OCI-LY7 (cell line): ENCODE data around the gene CTNNAL1. TPM values are rescaled to one million over a fixed set of nuclear protein-coding genes. Genes with fewer than 3 reads are reported as not detected.

Source experiments
- BruUV-seq: library from RNA; stranded (reverse); fragments of 400-500 nt; replicated peaks from 2 replicates; lab custom pipeline; 2021; lab: Mats Ljungman, UMichigan
- CTCF ChIA-PET: fragments of 300-600 bp; sonication (Branson Sonifier 250); formaldehyde crosslinking; loops from one replicate; lab custom pipeline; 2022; ENCODE audit warnings: antibody characterized with exemption; ENCODE audit not compliant: unreplicated experiment; lab: Charles Lee
- POLR2A ChIA-PET: fragments of 300-600 bp; sonication (Branson Sonifier 250); formaldehyde crosslinking; loops from one replicate; lab custom pipeline; 2022; ENCODE audit warnings: antibody characterized with exemption; lab: Charles Lee
- DNase-seq: peaks from one replicate; pipeline ENCODE4 v3.0.0-alpha.2; 2015; ENCODE audit warnings: low spot score
- H2AFZ ChIP-seq: fragments of 200-600 bp; sonication (generic), shearing (Covaris generic); 2 replicates; pipeline ENCODE4 v1.6.1; 2014; ENCODE audit warnings: mild to moderate bottlenecking, antibody characterized with exemption, low read length, moderate library complexity
- H3K27ac ChIP-seq: fragments of 200-600 bp; sonication (generic); 2 replicates; pipeline ENCODE4 v1.5.1; 2014; ENCODE audit warnings: mixed run types, low read depth, mild to moderate bottlenecking, moderate library complexity, low read length, inconsistent platforms; ENCODE audit not compliant: poor library complexity, severe bottlenecking
- H3K36me3 ChIP-seq: fragments of 200-600 bp; sonication (generic); 2 replicates; pipeline ENCODE4 v1.6.1; 2014; ENCODE audit warnings: mild to moderate bottlenecking, antibody characterized with exemption, low read length, moderate library complexity, mixed read lengths; ENCODE audit not compliant: insufficient read depth
- H3K4me1 ChIP-seq: fragments of 200-600 bp; sonication (generic); 2 replicates; pipeline ENCODE4 v1.5.1; 2014; ENCODE audit warnings: mild to moderate bottlenecking, low read length; ENCODE audit not compliant: insufficient read depth, poor library complexity, severe bottlenecking
- H3K4me2 ChIP-seq: fragments of 200-600 bp; sonication (generic); 2 replicates; pipeline ENCODE4 v1.6.1; 2014; ENCODE audit warnings: mild to moderate bottlenecking, low read length
- H3K4me3 ChIP-seq: fragments of 200-600 bp; sonication (generic); 2 replicates; pipeline ENCODE4 v1.5.1; 2014; ENCODE audit warnings: mild to moderate bottlenecking, low read depth, low read length; ENCODE audit not compliant: poor library complexity, severe bottlenecking
- H3K79me2 ChIP-seq: fragments of 200-600 bp; sonication (generic); 2 replicates; pipeline ENCODE4 v1.6.1; 2016; ENCODE audit warnings: low read depth, mild to moderate bottlenecking, low read length, moderate library complexity, mixed read lengths; ENCODE audit not compliant: insufficient read depth
- H3K9me2 ChIP-seq: fragments of 200-600 bp; sonication (generic); 2 replicates; pipeline ENCODE4 v1.6.1; 2016; ENCODE audit warnings: mild to moderate bottlenecking, low read length, mixed read lengths; ENCODE audit not compliant: insufficient read depth
- H3K9me3 ChIP-seq: fragments of 200-600 bp; sonication (generic); 2 replicates; pipeline ENCODE4 v1.6.1; 2014; ENCODE audit warnings: mild to moderate bottlenecking, mixed run types, low read length, mixed read lengths
- H4K20me1 ChIP-seq: fragments of 200-600 bp; sonication (generic); 2 replicates; pipeline ENCODE4 v1.6.1; 2014; ENCODE audit warnings: mild to moderate bottlenecking, antibody characterized with exemption, low read length, moderate library complexity, mixed read lengths; ENCODE audit not compliant: insufficient read depth
- CTCF ChIP-seq: fragments of 200-600 bp; sonication (generic); conservative IDR thresholded peaks from 2 replicates; pipeline ENCODE4 v1.5.1; 2014; ENCODE audit warnings: mild to moderate bottlenecking, antibody characterized with exemption, low read length, moderate library complexity, mixed read lengths
- EZH2phosphoT487 ChIP-seq: fragments of 200-600 bp; sonication (generic); IDR thresholded peaks from 2 replicates; pipeline ENCODE4 v1.6.1; 2018; ENCODE audit warnings: low read depth, borderline replicate concordance, mild to moderate bottlenecking, mixed run types, antibody characterized with exemption, low read length, moderate library complexity, mixed read lengths
- intact Hi-C: fragments of 100-400 bp; cut with micrococcal nuclease; formaldehyde crosslinking; loops from one replicate; pipeline ENCODE4 v1.10.0; 2022; ENCODE audit not compliant: unreplicated experiment
- total RNA-seq, 2 experiments: library from RNA; depleted of rRNA in 1 of 2; stranded (reverse); fragments of >200 nt in 1 of 2; shearing (Covaris generic) in 1 of 2; gene quantifications; 2 replicates each; pipeline ENCODE4 v1.2.3, GENCODE V29; 2014 to 2022

Gene CTNNAL1
- total RNA-seq, 2 experiments from 2014 or later: 32.0 to 35.3 TPM

GRCh38 chr9:109003116-109003515 lies 10.2 kb downstream of the CTNNAL1 start:
- Histone ChIP-seq H3K79me2 (no peaks in the 10 kb centered on the region), H3K4me2 (no peak overlapping the region), H3K9me2 (no peaks in the 10 kb centered on the region), H2AFZ (no peak overlapping the region), H3K4me3 (no peak overlapping the region), H3K36me3 (peaks cover 6% of the 10 kb centered on the region), H3K4me1 (no peaks in the 10 kb centered on the region), H3K27ac (no peak overlapping the region), H3K9me3 (peaks cover 14% of the 10 kb centered on the region), H4K20me1 (no peaks in the 10 kb centered on the region)
- ChIA-PET CTCF (no interaction called here), POLR2A (interaction anchor here (1.0 kb wide), 1 partner anchor 18 kb away, joined by 3 read pairs; no protein-coding TSS in a partner anchor)
- DNase-seq: no peak
- intact Hi-C loops: no loop called here
- no TSS peak for BruUV-seq
- no peak for TF ChIP-seq CTCF
- no peak for TF ChIP-seq EZH2phosphoT487

GRCh38 chr9:109002141-109002540 lies 11.2 kb downstream of the CTNNAL1 start:
- ChIA-PET CTCF (no interaction called here), POLR2A (no interaction called here)
- H4K20me1 ChIP-seq: no peaks in the 10 kb centered on the region
- no peaks in the 10 kb centered on the region for H3K79me2 ChIP-seq
- H3K27ac ChIP-seq: no peak overlapping the region
- peaks cover 14% of the 10 kb centered on the region for H3K9me3 ChIP-seq
- H3K4me1 ChIP-seq: no peaks in the 10 kb centered on the region
- H3K9me2 ChIP-seq: no peaks in the 10 kb centered on the region
- no peak for TF ChIP-seq CTCF
- no peak for TF ChIP-seq EZH2phosphoT487
- H2AFZ ChIP-seq: no peak overlapping the region
- no peak for DNase-seq
- intact Hi-C loops: no loop called here
- H3K4me3 ChIP-seq: no peak overlapping the region
- no TSS peak for BruUV-seq
- H3K4me2 ChIP-seq: no peak overlapping the region
- H3K36me3 ChIP-seq: peaks cover 6% of the 10 kb centered on the region

GRCh38 chr9:109001275-109001676 lies 12.0 kb downstream of the CTNNAL1 start:
- H3K4me3 ChIP-seq: no peak overlapping the region
- no TSS peak for BruUV-seq
- no peak for TF ChIP-seq EZH2phosphoT487
- TF ChIP-seq CTCF: no peak
- peaks cover 14% of the 10 kb centered on the region for H3K9me3 ChIP-seq
- no peaks in the 10 kb centered on the region for H4K20me1 ChIP-seq
- H3K79me2 ChIP-seq: no peaks in the 10 kb centered on the region
- H3K27ac ChIP-seq: no peak overlapping the region
- intact Hi-C loops: no loop called here
- H3K4me1 ChIP-seq: no peaks in the 10 kb centered on the region
- ChIA-PET POLR2A (no interaction called here), CTCF (no interaction called here)
- H3K4me2 ChIP-seq: no peak overlapping the region
- peaks cover 6% of the 10 kb centered on the region for H3K36me3 ChIP-seq
- H3K9me2 ChIP-seq: no peaks in the 10 kb centered on the region
- H2AFZ ChIP-seq: no peak overlapping the region
- DNase-seq: no peak
